Measurements from ENCODE around the gene GAGE13.
"Not testable (repeated sequence)": the region's sequence is repeated elsewhere in the genome, so short reads cannot be mapped to it uniquely, and the experiment has no call there.

DNA sequence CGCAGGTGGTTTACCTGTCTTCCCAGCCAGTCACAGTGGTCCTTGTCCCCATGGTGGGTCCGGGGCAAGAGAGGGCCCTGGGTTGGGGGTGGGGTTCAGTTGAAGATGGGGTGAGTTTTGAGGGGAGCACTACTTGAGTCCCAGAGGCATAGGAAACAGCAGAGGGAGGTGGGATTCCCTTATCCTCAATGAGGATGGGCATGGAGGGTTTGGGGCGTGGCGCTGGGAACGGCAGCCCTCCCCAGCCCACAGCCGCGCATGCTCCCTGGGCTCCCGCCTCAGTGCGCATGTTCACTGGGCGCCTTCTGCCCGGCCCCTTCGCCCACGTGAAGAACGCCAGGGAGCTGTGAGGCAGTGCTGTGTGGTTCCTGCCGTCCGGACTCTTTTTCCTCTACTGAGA is at the start of gene GAGE13:
- not testable (repeated sequence) for TF ChIP-seq EZH2phosphoT487 (IDR thresholded peaks at IDR 0.05; ENCODE audit: insufficient read depth, low read depth); EZH2 (IDR thresholded peaks at IDR 0.05; ENCODE audit: insufficient read depth, poor library complexity, severe bottlenecking)

Measured in GM23248 (cell line).